GM23248 (cell line): Measurements from ENCODE around the gene NEK4. TPM values are rescaled to one million over a fixed set of nuclear protein-coding genes. Genes with fewer than 3 reads are reported as not detected.

Source experiments
- DNase-seq: peaks from one replicate; pipeline ENCODE4 v3.0.0-alpha.2; 2015
- H2AFZ ChIP-seq: fragments of 200-600 bp; sonication (generic); 2 replicates; pipeline ENCODE4 v1.6.1; 2016; ENCODE audit warnings: antibody characterized with exemption
- H3F3A ChIP-seq: fragments of 200-600 bp; sonication (generic); 2 replicates; pipeline ENCODE4 v1.6.1; 2016; ENCODE audit warnings: mild to moderate bottlenecking, antibody characterized with exemption, mixed run types; ENCODE audit not compliant: insufficient read depth
- H3K27ac ChIP-seq: fragments of 200-600 bp; sonication (generic); 2 replicates; pipeline ENCODE4 v1.5.1; 2016; ENCODE audit warnings: mild to moderate bottlenecking
- H3K27me3 ChIP-seq: fragments of 200-600 bp; sonication (generic); replicated peaks from 2 replicates; pipeline ENCODE4 v1.6.1; 2016; ENCODE audit warnings: mild to moderate bottlenecking; ENCODE audit not compliant: insufficient read depth
- H3K36me3 ChIP-seq: fragments of 200-600 bp; sonication (generic); 2 replicates; pipeline ENCODE4 v1.6.1; 2016; ENCODE audit warnings: low read depth, mild to moderate bottlenecking
- H3K4me1 ChIP-seq: fragments of 200-600 bp; sonication (generic); 2 replicates; pipeline ENCODE4 v1.6.1; 2016; ENCODE audit warnings: mild to moderate bottlenecking; ENCODE audit not compliant: insufficient read depth
- H3K4me2 ChIP-seq: fragments of 200-600 bp; sonication (generic); one replicate; pipeline ENCODE4 v1.6.1; 2016; ENCODE audit warnings: mild to moderate bottlenecking; ENCODE audit not compliant: unreplicated experiment
- H3K4me3 ChIP-seq: fragments of 200-600 bp; sonication (generic); 2 replicates; pipeline ENCODE4 v1.5.1; 2016; ENCODE audit warnings: mild to moderate bottlenecking
- H3K79me2 ChIP-seq: fragments of 200-600 bp; sonication (generic); 2 replicates; pipeline ENCODE4 v1.6.1; 2016; ENCODE audit warnings: mild to moderate bottlenecking; ENCODE audit not compliant: insufficient read depth
- H3K9ac ChIP-seq: fragments of 200-600 bp; sonication (generic); 2 replicates; pipeline ENCODE4 v1.6.1; 2016; ENCODE audit warnings: mild to moderate bottlenecking
- H3K9me2 ChIP-seq: fragments of 200-600 bp; sonication (generic); 2 replicates; pipeline ENCODE4 v1.6.1; 2016; ENCODE audit warnings: mixed run types, mild to moderate bottlenecking, moderate library complexity; ENCODE audit not compliant: insufficient read depth
- H3K9me3 ChIP-seq: fragments of 200-600 bp; sonication (generic); one replicate; pipeline ENCODE4 v1.6.1; 2017; ENCODE audit warnings: low read depth
- H4K20me1 ChIP-seq: fragments of 200-600 bp; sonication (generic); 2 replicates; pipeline ENCODE4 v1.6.0; 2016; ENCODE audit not compliant: insufficient read depth
- EZH2 ChIP-seq: fragments of 200-600 bp; sonication (generic); IDR thresholded peaks from 2 replicates; pipeline ENCODE4 v1.6.1; 2018; ENCODE audit warnings: antibody characterized with exemption, mild to moderate bottlenecking; ENCODE audit not compliant: insufficient read depth, poor library complexity, severe bottlenecking
- EZH2phosphoT487 ChIP-seq: fragments of 200-600 bp; sonication (generic); IDR thresholded peaks from 2 replicates; pipeline ENCODE4 v1.6.1; 2018; ENCODE audit warnings: antibody characterized with exemption, moderate library complexity, mild to moderate bottlenecking, low read depth; ENCODE audit not compliant: insufficient read depth
- WGBS, 2 experiments: methylation state at CpG; one replicate each; pipeline ENCODE4 v1.1.6; 2015 to 2017; ENCODE audit warnings: low lambda C conversion rate in 2 of 2, low coverage in 1 of 2; ENCODE audit errors: missing lambda C conversion rate in 2 of 2; 5-methylcytosine and 5-hydroxymethylcytosine counted together
- in situ Hi-C: fragments of 300-500 bp; cut with MboI; formaldehyde crosslinking; loops from 2 replicates; pipeline ENCODE4 v1.15.0; 2020
- polyA plus RNA-seq: library from polyadenylated mRNA; unstranded; fragments of >200 nt; fragmentation: Nextera tagmentation; extraction: Ambion mirVana; gene quantifications from 2 replicates; pipeline ENCODE4 v1.2.1, GENCODE V29; 2016
- total RNA-seq: library from RNA; depleted of rRNA; stranded (reverse); fragments of >200 nt; shearing (Covaris generic); gene quantifications from 2 replicates; pipeline ENCODE4 v1.2.3, GENCODE V29; 2014

Gene NEK4
- total and polyA plus RNA-seq, 2 experiments from 2014 or later: 8.4 to 15.8 TPM

DNA sequence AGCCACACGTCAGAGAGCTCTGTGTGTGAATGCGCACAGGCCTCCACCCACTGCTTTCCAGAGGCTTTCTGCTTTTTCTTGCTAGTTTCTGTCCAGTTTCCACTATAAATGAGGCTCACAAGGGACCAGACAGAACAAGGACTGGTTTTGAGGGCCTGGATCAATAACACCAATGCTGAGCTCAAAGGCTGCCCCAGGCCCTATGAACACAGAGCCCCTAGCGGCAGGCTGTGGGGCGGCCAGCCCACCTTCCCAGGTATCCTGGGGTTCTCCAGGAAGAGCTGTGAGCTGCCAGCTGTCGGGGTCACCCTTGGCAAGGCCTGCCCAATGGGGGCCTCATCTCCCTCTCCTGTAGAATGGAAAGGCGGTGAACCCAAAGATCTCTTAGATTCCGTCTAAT, 21.7 kb upstream of the NEK4 start:
- Histone ChIP-seq H3K9me2 (no peaks in the 10 kb centered on the region), H3K27ac (no peak overlapping the region), H3K4me1 (no peaks in the 10 kb centered on the region), H3K4me3 (no peak overlapping the region), H3K79me2 (no peaks in the 10 kb centered on the region), H3K9ac (no peak overlapping the region), H3K4me2 (no peak overlapping the region), H3K9me3 (no peaks in the 10 kb centered on the region), H2AFZ (no peak overlapping the region), H3K36me3 (no peaks in the 10 kb centered on the region), H3K27me3 (no peaks in the 10 kb centered on the region; the same call in 1 of the 2 replicates), H3F3A (no peaks in the 10 kb centered on the region), H4K20me1 (no peaks in the 10 kb centered on the region)
- 78 to 81% methylated on average over 7 of the region's 7 CpGs for WGBS, 2 experiments
- in situ Hi-C loops: no loop called here
- TF ChIP-seq EZH2 (no peak), EZH2phosphoT487 (no peak)
- no peak for DNase-seq

GRCh38 chr3:52791928-52792327, 21.2 kb upstream of the NEK4 start:
- TF ChIP-seq EZH2phosphoT487 (no peak), EZH2 (no peak)
- Histone ChIP-seq H3K27me3 (no peaks in the 10 kb centered on the region; the same call in 1 of the 2 replicates), H3K4me1 (no peaks in the 10 kb centered on the region), H3K27ac (no peak overlapping the region), H3K9me3 (no peaks in the 10 kb centered on the region), H3K9me2 (no peaks in the 10 kb centered on the region), H3K4me3 (no peak overlapping the region), H3K79me2 (no peaks in the 10 kb centered on the region), H4K20me1 (no peaks in the 10 kb centered on the region), H3K36me3 (no peaks in the 10 kb centered on the region), H3K4me2 (no peak overlapping the region), H3F3A (no peaks in the 10 kb centered on the region), H3K9ac (no peak overlapping the region), H2AFZ (no peak overlapping the region)
- in situ Hi-C loops: no loop called here
- 51 to 66% methylated on average over 4 of the region's 4 CpGs for WGBS, 2 experiments
- DNase-seq: no peak

GRCh38 chr3:52791366-52791765, 20.6 kb upstream of the NEK4 start:
- DNase-seq: no peak
- Histone ChIP-seq H3K4me2 (no peak overlapping the region), H3K36me3 (no peaks in the 10 kb centered on the region), H3K27ac (no peak overlapping the region), H3K79me2 (no peaks in the 10 kb centered on the region), H4K20me1 (no peaks in the 10 kb centered on the region), H3K4me1 (no peaks in the 10 kb centered on the region), H3F3A (no peaks in the 10 kb centered on the region), H3K9me3 (no peaks in the 10 kb centered on the region), H3K9me2 (no peaks in the 10 kb centered on the region), H3K4me3 (no peak overlapping the region), H3K9ac (no peak overlapping the region), H3K27me3 (no peaks in the 10 kb centered on the region; the same call in 1 of the 2 replicates), H2AFZ (no peak overlapping the region)
- in situ Hi-C loops: no loop called here
- TF ChIP-seq EZH2: no peak
- TF ChIP-seq EZH2phosphoT487: no peak
- WGBS, 2 experiments: 78 to 81% methylated on average over 12 of the region's 12 CpGs

- Histone ChIP-seq H2AFZ (no peak overlapping the region), H3K4me2 (no peak overlapping the region), H3K9me2 (no peaks in the 10 kb centered on the region), H3K4me3 (no peak overlapping the region), H3K27ac (no peak overlapping the region), H3K9ac (no peak overlapping the region), H4K20me1 (no peaks in the 10 kb centered on the region), H3K4me1 (no peaks in the 10 kb centered on the region), H3F3A (no peaks in the 10 kb centered on the region), H3K27me3 (no peaks in the 10 kb centered on the region; the same call in 1 of the 2 replicates), H3K36me3 (no peaks in the 10 kb centered on the region), H3K9me3 (no peaks in the 10 kb centered on the region), H3K79me2 (no peaks in the 10 kb centered on the region)
- no peak for TF ChIP-seq EZH2phosphoT487
- no peak for TF ChIP-seq EZH2
- 74 to 78% methylated on average over 10 to 13 of the region's 13 CpGs for WGBS, 2 experiments
- in situ Hi-C loops: no loop called here
- DNase-seq: no peak
These were observed 20.0 kb upstream of the NEK4 start for GRCh38 chr3:52790741-52791140.

DNA sequence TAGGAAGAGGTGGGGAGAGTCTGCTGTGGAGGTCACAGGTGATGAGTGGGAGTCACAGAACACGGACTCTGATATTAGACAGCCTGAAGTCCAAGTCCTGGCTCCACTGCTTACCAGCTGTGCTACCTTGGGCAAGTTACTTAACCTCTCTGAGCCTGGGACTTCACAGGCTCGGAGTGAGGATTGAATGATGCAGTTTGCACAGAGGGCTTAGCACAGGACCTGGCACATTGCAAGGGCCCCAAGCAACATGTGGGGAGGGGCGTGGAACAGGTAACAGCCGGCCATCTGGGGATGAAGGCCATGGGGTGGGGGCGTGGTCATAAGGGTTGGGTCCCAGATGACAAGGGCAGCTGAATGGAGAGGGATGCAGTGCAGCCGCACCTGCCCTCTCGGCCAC, 19.6 kb upstream of the NEK4 start:
- Histone ChIP-seq H4K20me1 (no peaks in the 10 kb centered on the region), H2AFZ (no peak overlapping the region), H3F3A (no peaks in the 10 kb centered on the region), H3K4me2 (no peak overlapping the region), H3K27ac (no peak overlapping the region), H3K9ac (no peak overlapping the region), H3K9me2 (no peaks in the 10 kb centered on the region), H3K4me3 (no peak overlapping the region), H3K27me3 (no peaks in the 10 kb centered on the region; the same call in 1 of the 2 replicates), H3K9me3 (no peaks in the 10 kb centered on the region), H3K36me3 (no peaks in the 10 kb centered on the region), H3K4me1 (no peaks in the 10 kb centered on the region), H3K79me2 (no peaks in the 10 kb centered on the region)
- TF ChIP-seq EZH2phosphoT487 (no peak), EZH2 (no peak)
- DNase-seq: no peak
- in situ Hi-C loops: no loop called here
- 60 to 65% methylated on average over 5 to 7 of the region's 7 CpGs for WGBS, 2 experiments
